Stomach (tissue), 9 donors: ENCODE measurements around the gene COL3A1. TPM values are rescaled to one million over a fixed set of nuclear protein-coding genes. Genes with fewer than 3 reads are reported as not detected.

Experiments
- DNase-seq, 2 donors: peaks; one replicate each; pipeline versions ENCODE4 v3.0.0 to v3.0.0-alpha.2; 2013 to 2019
- H3K27ac ChIP-seq, 5 donors: fragments of 200-600 bp in 4 of 5; sonication (generic) in 4 of 5; one replicate each; pipeline ENCODE4 v1.5.1; 2013 to 2019; ENCODE audit warnings: mild to moderate bottlenecking in 1 of 5, moderate library complexity in 1 of 5
- H3K27me3 ChIP-seq, 3 donors: fragments of 200-600 bp; sonication (generic); one replicate each; pipeline ENCODE4 v1.5.1; 2017 to 2019; ENCODE audit warnings: mixed run types in 1 of 3
- H3K36me3 ChIP-seq, 4 donors: fragments of 200-600 bp; sonication (generic); 1 replicate in 3 of 4; 2 replicates in 1 of 4; pipeline ENCODE4 v1.5.1; 2016 to 2019
- H3K4me1 ChIP-seq, 4 donors: fragments of 200-600 bp; sonication (generic); one replicate each; pipeline ENCODE4 v1.5.1; 2016 to 2019
- H3K4me3 ChIP-seq, 4 donors: fragments of 200-600 bp; sonication (generic) in 3 of 4; one replicate each; pipeline ENCODE4 v1.5.1; 2016 to 2019; ENCODE audit warnings: mild to moderate bottlenecking in 1 of 4
- H3K9me3 ChIP-seq, 4 donors: fragments of 200-600 bp; sonication (generic); one replicate each; pipeline ENCODE4 v1.5.1; 2016 to 2019
- CTCF ChIP-seq, 7 experiments: fragments of 450-650 bp in 4 of 7; fragments of 200-600 bp in 3 of 7; sonication (generic) in 3 of 7; IDR thresholded peaks; one replicate each; pipeline ENCODE4 v1.5.1; 2016 to 2019; ENCODE audit warnings: antibody characterized with exemption in 7 of 7, control low read depth in 2 of 7, mild to moderate bottlenecking in 1 of 7
- EP300 ChIP-seq: sonication (generic); formaldehyde crosslinking; IDR thresholded peaks from one replicate; pipeline ENCODE4 v1.6.1; 2017; ENCODE audit warnings: antibody characterized with exemption
- POLR2A ChIP-seq, 4 donors: fragments of 450-650 bp; IDR thresholded peaks; one replicate each; pipeline ENCODE4 v1.6.1; 2016; ENCODE audit warnings: antibody characterized with exemption in 4 of 4, control low read depth in 2 of 4, mild to moderate bottlenecking in 1 of 4, moderate library complexity in 1 of 4
- POLR2AphosphoS5 ChIP-seq, 3 donors: sonication (generic); formaldehyde crosslinking; IDR thresholded peaks; one replicate each; pipeline ENCODE4 v1.6.1; 2016; ENCODE audit warnings: antibody characterized with exemption in 3 of 3
- WGBS, 5 donors: extraction: QIAGEN DNeasy Blood & Tissue Kit in 3 of 5; methylation state at CpG; one replicate each; pipeline versions ENCODE4 v1.1.5 to v1.1.7; 2013 to 2018; 5-methylcytosine and 5-hydroxymethylcytosine counted together
- intact Hi-C: fragments of 100-400 bp; cut with DNase I; formaldehyde crosslinking; loops from one replicate; pipeline ENCODE4 v1.15.1; 2023; ENCODE audit warnings: low total_unique reads
- polyA plus RNA-seq, 3 donors: library from polyadenylated mRNA; stranded (reverse); fragments of 200-250 nt; gene quantifications; one replicate each; pipeline ENCODE4 v1.2.3, GENCODE V29; 2013
- total RNA-seq, 5 donors: library from RNA; depleted of rRNA; stranded (reverse); fragments of >200 nt; gene quantifications; one replicate each; pipeline versions ENCODE4 v1.1.0 to v1.2.3, GENCODE V29; 2014 to 2016
- donor health status: healthy with polysubstance abuse.
- donor health status: Bipolar disorder and iron deficiency.
- donor health status: healthy.

The COL3A1 gene
- total and polyA plus RNA-seq, 8 donors: 60.7 to 7,728 (median 145) TPM

- TF ChIP-seq POLR2AphosphoS5 (IDR thresholded peaks at IDR 0.05) (no peak), CTCF (IDR thresholded peaks at IDR 0.05) (no peak), POLR2A (IDR thresholded peaks at IDR 0.05) (no peak), EP300 (no peak)
- DNase-seq: no peak
- Histone ChIP-seq H3K27ac (peak overlapping the region in 1 of 5 donors; percentile 28), H3K27me3 (no peaks in the 10 kb centered on the region), H3K36me3 (peaks cover 10 to 95% (median 63%) of the 10 kb centered on the region in 4 donors), H3K4me3 (no peak overlapping the region), H3K9me3 (no peaks in the 10 kb centered on the region), H3K4me1 (peaks cover 0 to 8% (median 0%) of the 10 kb centered on the region in 4 donors)
- 19 to 39% (median 34%) methylated on average over 1 of the region's 1 CpG for WGBS, 5 donors
- intact Hi-C loops: no loop called here
Measured at GRCh38 chr2:189002079-189002478, 27.9 kb downstream of the COL3A1 start.

GRCh38 chr2:189008555-189009262 is 34.5 kb downstream of the COL3A1 start:
- DNase-seq: no peak
- Histone ChIP-seq H3K36me3 (peaks cover 4 to 77% (median 56%) of the 10 kb centered on the region in 4 donors), H3K27me3 (no peaks in the 10 kb centered on the region), H3K4me3 (no peak overlapping the region), H3K4me1 (peaks cover 0 to 21% (median 0%) of the 10 kb centered on the region in 4 donors), H3K9me3 (no peaks in the 10 kb centered on the region), H3K27ac (no peak overlapping the region)
- intact Hi-C loops: no loop called here
- TF ChIP-seq POLR2AphosphoS5 (IDR thresholded peaks at IDR 0.05) (no peak), POLR2A (IDR thresholded peaks at IDR 0.05) (no peak), EP300 (no peak), CTCF (IDR thresholded peaks at IDR 0.05) (no peak)
- whole genome bisulfite sequencing, 5 donors: 75 to 84% (median 79%) methylated on average over 9 of the region's 9 CpGs

GRCh38 chr2:189010536-189010935 is 36.4 kb downstream of the COL3A1 start:
- no peak overlapping the region for H3K27ac ChIP-seq
- intact Hi-C loops: no loop called here
- 68 to 86% (median 79%) methylated on average over 6 of the region's 6 CpGs for WGBS, 5 donors
- H3K27me3 ChIP-seq: no peaks in the 10 kb centered on the region
- peaks cover 4 to 59% (median 43%) of the 10 kb centered on the region in 4 donors for H3K36me3 ChIP-seq
- H3K4me1 ChIP-seq: peaks cover 0 to 34% (median 3%) of the 10 kb centered on the region in 4 donors
- DNase-seq: no peak
- H3K9me3 ChIP-seq: no peaks in the 10 kb centered on the region
- H3K4me3 ChIP-seq: no peak overlapping the region
- TF ChIP-seq POLR2A (IDR thresholded peaks at IDR 0.05): no peak
- no peak for TF ChIP-seq POLR2AphosphoS5 (IDR thresholded peaks at IDR 0.05)
- no peak for TF ChIP-seq CTCF (IDR thresholded peaks at IDR 0.05)
- no peak for TF ChIP-seq EP300

- no peaks in the 10 kb centered on the region for H3K9me3 ChIP-seq
- no peak overlapping the region for H3K4me3 ChIP-seq
- intact Hi-C loops: no loop called here
- H3K36me3 ChIP-seq: peaks cover 1 to 43% (median 33%) of the 10 kb centered on the region in 4 donors
- H3K27ac ChIP-seq: no peak overlapping the region
- peaks cover 0 to 34% (median 3%) of the 10 kb centered on the region in 4 donors for H3K4me1 ChIP-seq
- no peak for DNase-seq
- TF ChIP-seq CTCF (IDR thresholded peaks at IDR 0.05) (no peak), POLR2AphosphoS5 (IDR thresholded peaks at IDR 0.05) (no peak), POLR2A (IDR thresholded peaks at IDR 0.05) (no peak), EP300 (no peak)
- no peaks in the 10 kb centered on the region for H3K27me3 ChIP-seq
- 58 to 73% (median 70%) methylated on average over 1 of the region's 1 CpG for WGBS, 5 donors
Measured at GRCh38 chr2:189012351-189012750, 38.2 kb downstream of the COL3A1 start.
